SK-N-SH treated with all-trans-retinoic acid at 6 μM for 48 hours (cell line): ENCODE data around the gene DPH3.

ENCODE experiments used
- ATAC-seq: fragments of 200-7000 bp; cut with Tn5 transposase; 3 replicates; pipeline ENCODE4 v1.9.1; 2020; ENCODE audit warnings: mild to moderate bottlenecking, moderate library complexity
- ARNTL ChIP-seq: fragments of 450-650 bp; formaldehyde crosslinking; IDR thresholded peaks from 2 replicates; pipeline ENCODE4 v1.5.0; 2020; ENCODE audit warnings: low read depth, mild to moderate bottlenecking, moderate library complexity, borderline replicate concordance
- BACH2 ChIP-seq: fragments of 250-450 bp; sonication (Bioruptor Pico); IDR thresholded peaks from 2 replicates; pipeline ENCODE4 v1.9.0; 2021; ENCODE audit warnings: mild to moderate bottlenecking, borderline replicate concordance
- CREB5 ChIP-seq: fragments of 250-450 bp; sonication (Bioruptor Pico); IDR thresholded peaks from 2 replicates; pipeline ENCODE4 v1.5.1; 2020; ENCODE audit warnings: low read depth, mild to moderate bottlenecking, moderate library complexity
- CSRNP3 ChIP-seq: fragments of 250-450 bp; sonication (Bioruptor Pico); IDR thresholded peaks from 2 replicates; pipeline ENCODE4 v1.5.1; 2021; ENCODE audit warnings: mild to moderate bottlenecking, moderate library complexity
- ESRRG ChIP-seq: fragments of 250-450 bp; sonication (Bioruptor Pico); IDR thresholded peaks from 2 replicates; pipeline ENCODE4 v1.6.1; 2021; ENCODE audit warnings: mild to moderate bottlenecking
- GLIS3 ChIP-seq: fragments of 250-450 bp; sonication (Bioruptor Pico); IDR thresholded peaks from 2 replicates; pipeline ENCODE4 v1.5.0; 2020; ENCODE audit warnings: mild to moderate bottlenecking, moderate library complexity
- ISL1 ChIP-seq: fragments of 250-450 bp; sonication (Bioruptor Pico); IDR thresholded peaks from 2 replicates; pipeline ENCODE4 v2.1.2; 2022; ENCODE audit warnings: mild to moderate bottlenecking, moderate library complexity
- OSR1 ChIP-seq: fragments of 250-450 bp; sonication (Bioruptor Pico); IDR thresholded peaks from 2 replicates; pipeline ENCODE4 v1.8.0; 2022; ENCODE audit warnings: moderate library complexity, mild to moderate bottlenecking, inconsistent platforms
- PATZ1 ChIP-seq: fragments of 250-450 bp; sonication (Bioruptor Pico); IDR thresholded peaks from 2 replicates; pipeline ENCODE4 v1.8.0; 2020; ENCODE audit warnings: mild to moderate bottlenecking, moderate library complexity, borderline replicate concordance
- POU6F1 ChIP-seq: fragments of 250-450 bp; sonication (Bioruptor Pico); IDR thresholded peaks from 2 replicates; pipeline ENCODE4 v1.8.0; 2021; ENCODE audit warnings: low read depth, mild to moderate bottlenecking, moderate library complexity, borderline replicate concordance
- PPARA ChIP-seq: fragments of 250-450 bp; sonication (Bioruptor Pico); IDR thresholded peaks from 2 replicates; pipeline ENCODE4 v1.5.0; 2020; ENCODE audit warnings: mild to moderate bottlenecking, borderline replicate concordance
- RARB ChIP-seq: fragments of 250-450 bp; sonication (Bioruptor Pico); IDR thresholded peaks from 2 replicates; pipeline ENCODE4 v1.8.0; 2021; ENCODE audit warnings: mild to moderate bottlenecking, moderate library complexity
- SNAI2 ChIP-seq: fragments of 250-450 bp; sonication (Bioruptor Pico); IDR thresholded peaks from 2 replicates; pipeline ENCODE4 v1.5.0; 2020; ENCODE audit warnings: mild to moderate bottlenecking, moderate library complexity
- TCF4 ChIP-seq: fragments of 250-450 bp; sonication (Bioruptor Pico); IDR thresholded peaks from 2 replicates; pipeline ENCODE4 v1.8.0; 2021; ENCODE audit warnings: mild to moderate bottlenecking, moderate library complexity, borderline replicate concordance
- TOX ChIP-seq: fragments of 250-450 bp; sonication (Bioruptor Pico); IDR thresholded peaks from 2 replicates; pipeline ENCODE4 v1.8.0; 2021; ENCODE audit warnings: mild to moderate bottlenecking, moderate library complexity, borderline replicate concordance
- TSHZ2 ChIP-seq: fragments of 250-450 bp; sonication (Bioruptor Pico); IDR thresholded peaks from 2 replicates; pipeline ENCODE4 v1.5.0; 2020; ENCODE audit warnings: mild to moderate bottlenecking, moderate library complexity
- ZC3H10 ChIP-seq: fragments of 250-450 bp; sonication (Bioruptor Pico); IDR thresholded peaks from 2 replicates; pipeline ENCODE4 v1.5.1; 2021; ENCODE audit warnings: mild to moderate bottlenecking, moderate library complexity
- ZNF565 ChIP-seq: fragments of 450-650 bp; formaldehyde crosslinking; conservative IDR thresholded peaks from 2 replicates; pipeline ENCODE4 v1.5.0; 2020; ENCODE audit warnings: low read depth, mild to moderate bottlenecking, moderate library complexity
- ZNF70 ChIP-seq: fragments of 450-650 bp; formaldehyde crosslinking; IDR thresholded peaks from 2 replicates; pipeline ENCODE4 v1.5.0; 2020; ENCODE audit warnings: mild to moderate bottlenecking, moderate library complexity
- ZNF8 ChIP-seq: fragments of 450-650 bp; formaldehyde crosslinking; IDR thresholded peaks from 2 replicates; pipeline ENCODE4 v1.5.0; 2020; ENCODE audit warnings: mild to moderate bottlenecking, moderate library complexity

The DPH3 gene

GRCh38 chr3:16224325-16224724, 40.4 kb downstream of the DPH3 start:
- no peak for ATAC-seq
- no peak for TF ChIP-seq ZNF565
- TF ChIP-seq ZNF70 (CRISPR knock-in tag): no peak
- no peak for TF ChIP-seq ESRRG (CRISPR knock-in tag)
- TF ChIP-seq BACH2 (CRISPR knock-in tag): no peak
- TF ChIP-seq CREB5 (CRISPR knock-in tag): no peak
- no peak for TF ChIP-seq ZC3H10 (CRISPR knock-in tag)
- no peak for TF ChIP-seq ZNF8 (CRISPR knock-in tag)
- TF ChIP-seq OSR1 (CRISPR knock-in tag): no peak
- no peak for TF ChIP-seq TOX
- TF ChIP-seq ISL1: no peak
- no peak for TF ChIP-seq RARB
- TF ChIP-seq SNAI2 (CRISPR knock-in tag): no peak
- TF ChIP-seq PATZ1: no peak
- TF ChIP-seq GLIS3: no peak
- TF ChIP-seq PPARA (CRISPR knock-in tag): no peak
- TF ChIP-seq TSHZ2: no peak
- TF ChIP-seq POU6F1 (CRISPR knock-in tag): no peak
- no peak for TF ChIP-seq ARNTL (CRISPR knock-in tag)

- no peak for ATAC-seq
- TF ChIP-seq BACH2 (CRISPR knock-in tag) (no peak), TOX (no peak), TCF4 (no peak), PPARA (CRISPR knock-in tag) (no peak), ZNF70 (CRISPR knock-in tag) (no peak), POU6F1 (CRISPR knock-in tag) (no peak), CSRNP3 (CRISPR knock-in tag) (no peak), ZNF565 (no peak), PATZ1 (no peak)
These were observed 42.2 kb downstream of the DPH3 start for GRCh38 chr3:16222547-16222946.
